B cell (primary cell): ENCODE results near the gene CADM1. TPM values are rescaled to one million over a fixed set of nuclear protein-coding genes. Genes with fewer than 3 reads are reported as not detected.

Experiments
- ATAC-seq: fragments of 200-7000 bp; cut with Tn5 transposase; one replicate; pipeline ENCODE4 v1.10.0; 2021; ENCODE audit warnings: low read depth, mild to moderate bottlenecking, moderate number of reproducible peaks, moderate library complexity
- CTCF ChIA-PET: fragments of 350-600 bp; sonication (Branson Sonifier 250); formaldehyde crosslinking; loops from one replicate; lab custom pipeline; 2021; ENCODE audit warnings: antibody characterized with exemption, inconsistent platforms; lab: Charles Lee
- POLR2A ChIA-PET: fragments of 350-600 bp; sonication (Branson Sonifier 250); formaldehyde crosslinking; loops from one replicate; lab custom pipeline; 2021; ENCODE audit warnings: antibody characterized with exemption; lab: Charles Lee
- DNase-seq: peaks from one replicate; pipeline ENCODE4 v3.0.0; 2013
- H2AFZ ChIP-seq: 2 replicates; pipeline ENCODE4 v1.6.1; 2012; ENCODE audit warnings: mild to moderate bottlenecking, low read depth, low read length; ENCODE audit not compliant: insufficient read depth, poor library complexity, severe bottlenecking
- H3K27ac ChIP-seq, 2 donors: 1 replicate in 1 of 2; 2 replicates in 1 of 2; pipeline ENCODE4 v1.5.1; 2012 to 2013; ENCODE audit warnings: low read length in 2 of 2, mild to moderate bottlenecking in 2 of 2, moderate library complexity in 1 of 2
- H3K27me3 ChIP-seq, 4 experiments: fragments of 200-600 bp in 1 of 4; sonication (generic) in 1 of 4; replicated peaks in 1 of 4; 1 replicate in 2 of 4; 2 replicates in 2 of 4; pipeline versions ENCODE4 v1.6.1 to v1.7.0; 2013 to 2016; ENCODE audit warnings: low read length in 3 of 4, mild to moderate bottlenecking in 2 of 4, mixed read lengths in 1 of 4, moderate library complexity in 1 of 4; ENCODE audit not compliant: insufficient read depth in 4 of 4, control insufficient read depth in 3 of 4; ENCODE audit errors: control extremely low read depth in 1 of 4
- H3K36me3 ChIP-seq, 2 experiments: replicated peaks in 1 of 2; 1 replicate in 1 of 2; 2 replicates in 1 of 2; pipeline versions ENCODE4 v1.6.1 to v1.7.1; 2013; ENCODE audit warnings: low read length in 1 of 2; ENCODE audit not compliant: insufficient read depth in 2 of 2, control insufficient read depth in 1 of 2; ENCODE audit errors: control extremely low read depth in 1 of 2, extremely low read depth in 1 of 2
- H3K4me1 ChIP-seq, 2 donors: fragments of 200-600 bp in 1 of 2; sonication (generic) in 1 of 2; 1 replicate in 1 of 2; 2 replicates in 1 of 2; pipeline versions ENCODE4 v1.5.1 to v1.6.1; 2013 to 2017; ENCODE audit warnings: low read length in 2 of 2; ENCODE audit not compliant: control insufficient read depth in 2 of 2, insufficient read depth in 2 of 2
- H3K4me2 ChIP-seq: replicated peaks from 2 replicates; pipeline ENCODE3; 2012; ENCODE audit warnings: mild to moderate bottlenecking, low read depth, low read length; ENCODE audit not compliant: poor library complexity, severe bottlenecking
- H3K4me3 ChIP-seq, 5 experiments: fragments of 200-600 bp in 1 of 5; sonication (generic) in 1 of 5; 1 replicate in 3 of 5; 2 replicates in 2 of 5; pipeline versions ENCODE4 v1.5.1 to v1.7.0; 2011 to 2016; ENCODE audit warnings: low read length in 4 of 5, mild to moderate bottlenecking in 4 of 5, low read depth in 2 of 5, control low read depth in 1 of 5, moderate library complexity in 1 of 5; ENCODE audit not compliant: insufficient read depth in 1 of 5; ENCODE audit errors: control extremely low read depth in 1 of 5, extremely low read depth in 1 of 5
- H3K79me2 ChIP-seq: fragments of 200-600 bp; sonication (generic); one replicate; pipeline ENCODE4 v1.6.0; 2016; ENCODE audit warnings: low read length; ENCODE audit not compliant: control insufficient read depth, insufficient read depth
- H3K9ac ChIP-seq: fragments of 200-600 bp; sonication (generic); 2 replicates; pipeline ENCODE4 v1.6.1; 2017; ENCODE audit warnings: mild to moderate bottlenecking, low read length, moderate library complexity
- H3K9me3 ChIP-seq, 3 donors: one replicate each; pipeline versions ENCODE4 v1.6.1 to v1.7.1; 2013; ENCODE audit warnings: low read length in 2 of 3; ENCODE audit not compliant: control insufficient read depth in 2 of 3, insufficient read depth in 1 of 3; ENCODE audit errors: control extremely low read depth in 1 of 3
- H4K20me1 ChIP-seq: 2 replicates; pipeline ENCODE4 v1.6.0; 2012; ENCODE audit warnings: mild to moderate bottlenecking, low read length; ENCODE audit not compliant: insufficient read depth, control insufficient read depth, poor library complexity, severe bottlenecking
- H3K27ac Mint-ChIP-seq: one replicate; pipeline ENCODE4 v1.8.0; 2021; ENCODE audit warnings: mixed read lengths
- H3K27me3 Mint-ChIP-seq: one replicate; pipeline ENCODE4 v1.8.0; 2021; ENCODE audit warnings: mixed read lengths
- H3K4me1 Mint-ChIP-seq: one replicate; pipeline ENCODE4 v1.8.0; 2021; ENCODE audit warnings: mixed read lengths
- H3K4me3 Mint-ChIP-seq: one replicate; pipeline ENCODE4 v1.8.0; 2021; ENCODE audit warnings: mixed read lengths
- H3K9me3 Mint-ChIP-seq: one replicate; pipeline ENCODE4 v1.8.0; 2022; ENCODE audit warnings: mixed read lengths; ENCODE audit not compliant: insufficient read depth
- EZH2 ChIP-seq: IDR thresholded peaks from 2 replicates; pipeline ENCODE4 v1.6.1; 2012; ENCODE audit warnings: borderline replicate concordance, low read depth, mild to moderate bottlenecking, moderate library complexity, low read length; ENCODE audit not compliant: insufficient read depth, poor library complexity, severe bottlenecking
- WGBS: methylation state at CpG from one replicate; pipeline ENCODE4 v1.1.5; 2013; ENCODE audit warnings: missing lambda C conversion rate; ENCODE audit not compliant: insufficient coverage; 5-methylcytosine and 5-hydroxymethylcytosine counted together
- intact Hi-C: fragments of 100-400 bp; cut with micrococcal nuclease; formaldehyde crosslinking; loops from one replicate; pipeline ENCODE4 v1.10.0; 2022
- polyA plus RNA-seq: library from polyadenylated mRNA; depleted of rRNA; stranded (reverse); fragments of >200 nt; gene quantifications from 2 replicates; pipeline ENCODE4 v1.2.3, GENCODE V29; 2012
- total RNA-seq, 2 donors: library from RNA; stranded (reverse); fragments of 120-200 nt in 1 of 2; gene quantifications; 1 replicate in 1 of 2; 2 replicates in 1 of 2; pipeline versions ENCODE4 v1.2.3 to v1.2.4, GENCODE V29; 2013 to 2022
- TF ChIP-seq, protein P1 (sequence below): fragments of 200-600 bp; IDR thresholded peaks from one replicate; pipeline ENCODE4 v1.8.0; 2022; ENCODE audit warnings: antibody characterized with exemption, mild to moderate bottlenecking

Gene CADM1
- total and polyA plus RNA-seq, 2 donors (not counting 1 experiment from before 2014, with no cell fraction given): 0.43 to 0.49 TPM

DNA sequence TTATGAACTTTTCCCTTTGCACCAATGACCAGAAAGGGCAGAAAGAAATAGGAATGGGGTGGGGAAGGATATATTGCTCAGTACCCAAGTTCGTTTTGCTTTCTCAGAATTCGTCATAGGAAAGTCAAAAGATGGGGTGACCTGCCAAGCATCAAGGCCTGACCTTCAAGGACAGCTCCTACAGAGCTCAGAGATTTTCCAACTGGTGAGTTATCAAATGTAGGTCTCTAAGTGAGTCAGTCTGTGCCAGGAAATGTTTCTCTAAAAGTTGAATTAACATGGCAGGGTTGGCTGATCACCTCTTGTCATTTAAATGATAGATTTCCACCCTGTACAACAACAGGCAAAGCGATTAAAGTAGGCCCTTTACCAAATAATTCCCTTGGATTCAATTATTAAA lies 307.2 kb downstream of the CADM1 start:
- Histone ChIP-seq H3K79me2 (no peaks in the 10 kb centered on the region), H3K9ac (no peak overlapping the region), H3K9me3 (no peaks in the 10 kb centered on the region), H3K4me2 (no peak overlapping the region), H3K27ac (no peak overlapping the region), H3K4me1 (no peaks in the 10 kb centered on the region), H4K20me1 (no peaks in the 10 kb centered on the region), H3K36me3 (no peaks in the 10 kb centered on the region), H3K27me3 (no peaks in the 10 kb centered on the region), H3K4me3 (no peak overlapping the region), H2AFZ (no peak overlapping the region)
- ATAC-seq (no peak), DNase-seq (no peak)
- TF ChIP-seq EZH2: no peak
- TF ChIP-seq, protein P1, sequence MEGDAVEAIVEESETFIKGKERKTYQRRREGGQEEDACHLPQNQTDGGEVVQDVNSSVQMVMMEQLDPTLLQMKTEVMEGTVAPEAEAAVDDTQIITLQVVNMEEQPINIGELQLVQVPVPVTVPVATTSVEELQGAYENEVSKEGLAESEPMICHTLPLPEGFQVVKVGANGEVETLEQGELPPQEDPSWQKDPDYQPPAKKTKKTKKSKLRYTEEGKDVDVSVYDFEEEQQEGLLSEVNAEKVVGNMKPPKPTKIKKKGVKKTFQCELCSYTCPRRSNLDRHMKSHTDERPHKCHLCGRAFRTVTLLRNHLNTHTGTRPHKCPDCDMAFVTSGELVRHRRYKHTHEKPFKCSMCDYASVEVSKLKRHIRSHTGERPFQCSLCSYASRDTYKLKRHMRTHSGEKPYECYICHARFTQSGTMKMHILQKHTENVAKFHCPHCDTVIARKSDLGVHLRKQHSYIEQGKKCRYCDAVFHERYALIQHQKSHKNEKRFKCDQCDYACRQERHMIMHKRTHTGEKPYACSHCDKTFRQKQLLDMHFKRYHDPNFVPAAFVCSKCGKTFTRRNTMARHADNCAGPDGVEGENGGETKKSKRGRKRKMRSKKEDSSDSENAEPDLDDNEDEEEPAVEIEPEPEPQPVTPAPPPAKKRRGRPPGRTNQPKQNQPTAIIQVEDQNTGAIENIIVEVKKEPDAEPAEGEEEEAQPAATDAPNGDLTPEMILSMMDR: no peak
- Mint-ChIP-seq H3K27ac (no peak overlapping the region), H3K27me3 (no peaks in the 10 kb centered on the region), H3K4me1 (peaks cover 4% of the 10 kb centered on the region), H3K4me3 (no peak overlapping the region), H3K9me3 (no peaks in the 10 kb centered on the region)
- 100% methylated on average over 2 of the region's 3 CpGs for WGBS
- ChIA-PET POLR2A (no interaction called here), CTCF (no interaction called here)
- intact Hi-C loops: no loop called here

GRCh38 chr11:115194802-115195110 lies 309.5 kb downstream of the CADM1 start:
- CTCF ChIA-PET: no interaction called here

More at GRCh38 chr11:115194802-115195110, 309.5 kb downstream of the CADM1 start:
- Histone ChIP-seq H2AFZ (peak overlapping the region; percentile 17), H4K20me1 (no peaks in the 10 kb centered on the region), H3K4me3 (peak overlapping the region in 2 of 5 experiments; percentile 3 to 21), H3K27me3 (no peaks in the 10 kb centered on the region), H3K9me3 (no peaks in the 10 kb centered on the region), H3K4me2 (peak overlapping the region; percentile 34), H3K36me3 (no peaks in the 10 kb centered on the region), H3K9ac (peak overlapping the region; percentile 38), H3K79me2 (no peaks in the 10 kb centered on the region), H3K27ac (no peak overlapping the region), H3K4me1 (no peaks in the 10 kb centered on the region)
- no peaks in the 10 kb centered on the region for H3K27me3 Mint-ChIP-seq
- H3K27ac Mint-ChIP-seq: peak overlapping the region; percentile 33
- TF ChIP-seq EZH2: no peak
- TF ChIP-seq, protein P1: no peak
- POLR2A ChIA-PET: no interaction called here
- no peak for DNase-seq
- H3K4me3 Mint-ChIP-seq: peak overlapping the region; percentile 72
- intact Hi-C loops: no loop called here
- no peaks in the 10 kb centered on the region for H3K9me3 Mint-ChIP-seq
- peaks cover 4% of the 10 kb centered on the region for H3K4me1 Mint-ChIP-seq
- no CpG with 5 or more reads among the region's 5 CpGs for WGBS
- ATAC-seq: no peak
